NCI-H524 (cell line): ENCODE data around the gene RASA3.
"Not testable (repeated sequence)": the region's sequence is repeated elsewhere in the genome, so short reads cannot be mapped to it uniquely, and the experiment has no call there.

Source experiments
- DNase-seq, 2 experiments: peaks; one replicate each; lab custom pipeline; 2025; lab: John Stamatoyannopoulos, UW

RASA3 gene

DNA sequence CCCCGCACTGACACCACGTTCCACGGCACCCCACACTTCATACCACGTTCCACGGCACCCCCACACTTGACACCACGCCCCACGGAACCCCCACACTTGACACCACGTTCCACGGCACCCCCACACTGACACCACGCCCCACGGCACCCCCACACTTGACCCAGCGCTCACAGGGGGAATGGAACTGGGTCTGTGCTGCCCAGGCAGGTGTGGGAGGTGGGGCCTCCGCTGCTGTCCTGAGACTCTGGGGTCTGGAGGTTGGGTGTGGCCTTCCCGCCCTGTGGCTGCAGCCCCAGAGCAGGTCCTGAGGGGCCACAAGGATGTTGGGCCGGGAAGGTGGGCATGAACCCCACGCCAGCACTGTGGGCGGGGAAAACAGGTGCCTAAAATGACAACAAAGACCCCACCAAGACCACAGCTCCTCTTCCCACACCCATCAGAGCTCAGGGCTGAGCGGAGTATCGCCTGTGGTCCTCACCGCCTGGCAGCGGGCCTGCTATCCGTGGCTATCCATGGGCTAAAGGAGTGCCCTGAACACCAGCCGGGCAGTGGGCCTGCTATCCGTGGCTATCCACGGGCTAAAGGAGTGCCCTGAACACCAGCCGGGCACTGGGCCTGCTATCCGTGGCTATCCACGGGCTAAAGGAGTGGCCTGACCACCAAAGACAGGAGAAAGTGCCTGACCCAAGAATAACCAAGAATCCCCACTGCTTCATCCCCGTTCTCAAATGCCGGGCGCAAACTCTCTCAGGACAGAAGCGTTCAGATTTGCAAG is 98.7 kb downstream of the RASA3 start:
- DNase-seq = no peak

DNA sequence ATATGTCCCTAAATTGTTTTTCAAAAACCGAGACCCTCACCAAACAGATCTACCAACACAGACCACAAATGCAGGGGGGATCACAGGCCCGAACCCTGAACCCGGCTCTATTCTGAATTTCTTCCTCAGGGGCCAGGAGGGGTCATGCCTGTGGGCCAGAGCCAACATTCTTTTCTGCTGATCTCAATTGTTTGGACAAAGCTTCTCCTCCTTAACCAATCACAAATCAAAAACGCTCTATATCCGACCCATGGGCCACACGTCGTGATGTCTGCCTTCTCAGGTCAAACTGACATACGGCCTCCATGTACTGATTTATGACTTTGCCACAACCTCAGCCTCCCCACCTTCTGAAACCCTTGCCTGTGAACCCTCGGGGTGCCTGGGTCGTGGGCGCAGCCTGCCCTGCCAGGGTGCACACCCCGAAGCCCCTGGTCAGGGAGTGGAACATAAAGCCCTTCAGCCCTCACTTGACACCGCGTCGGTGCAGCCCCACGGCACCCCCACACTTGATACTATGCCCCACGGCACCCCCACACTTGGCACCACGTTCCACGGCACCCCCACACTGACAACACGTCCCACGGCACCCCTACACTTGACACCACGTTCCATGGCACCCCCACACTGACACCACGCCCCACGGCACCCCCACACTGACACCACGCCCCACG is 100.2 kb downstream of the RASA3 start:
- no peak for DNase-seq

DNA sequence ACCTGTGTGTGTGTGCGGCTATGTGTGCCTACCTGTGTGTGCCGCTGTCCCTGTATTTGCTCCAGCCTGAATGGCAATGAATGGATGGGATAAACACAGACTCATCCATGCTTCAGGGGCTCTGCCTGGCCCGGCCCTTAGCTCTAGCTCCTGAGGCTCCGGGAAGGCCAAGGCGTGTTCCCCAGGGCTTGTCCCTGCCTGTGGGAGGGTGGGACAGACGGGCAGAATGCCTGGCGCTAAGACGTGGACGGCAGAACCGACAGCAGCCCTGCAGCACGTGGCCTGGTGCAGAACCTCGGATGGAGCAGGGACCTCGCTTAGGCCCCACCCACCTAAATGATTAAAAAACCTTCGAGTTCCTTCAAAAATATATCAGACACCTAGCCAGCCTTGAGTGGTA is 100.8 kb downstream of the RASA3 start:
- DNase-seq = no peak

DNA sequence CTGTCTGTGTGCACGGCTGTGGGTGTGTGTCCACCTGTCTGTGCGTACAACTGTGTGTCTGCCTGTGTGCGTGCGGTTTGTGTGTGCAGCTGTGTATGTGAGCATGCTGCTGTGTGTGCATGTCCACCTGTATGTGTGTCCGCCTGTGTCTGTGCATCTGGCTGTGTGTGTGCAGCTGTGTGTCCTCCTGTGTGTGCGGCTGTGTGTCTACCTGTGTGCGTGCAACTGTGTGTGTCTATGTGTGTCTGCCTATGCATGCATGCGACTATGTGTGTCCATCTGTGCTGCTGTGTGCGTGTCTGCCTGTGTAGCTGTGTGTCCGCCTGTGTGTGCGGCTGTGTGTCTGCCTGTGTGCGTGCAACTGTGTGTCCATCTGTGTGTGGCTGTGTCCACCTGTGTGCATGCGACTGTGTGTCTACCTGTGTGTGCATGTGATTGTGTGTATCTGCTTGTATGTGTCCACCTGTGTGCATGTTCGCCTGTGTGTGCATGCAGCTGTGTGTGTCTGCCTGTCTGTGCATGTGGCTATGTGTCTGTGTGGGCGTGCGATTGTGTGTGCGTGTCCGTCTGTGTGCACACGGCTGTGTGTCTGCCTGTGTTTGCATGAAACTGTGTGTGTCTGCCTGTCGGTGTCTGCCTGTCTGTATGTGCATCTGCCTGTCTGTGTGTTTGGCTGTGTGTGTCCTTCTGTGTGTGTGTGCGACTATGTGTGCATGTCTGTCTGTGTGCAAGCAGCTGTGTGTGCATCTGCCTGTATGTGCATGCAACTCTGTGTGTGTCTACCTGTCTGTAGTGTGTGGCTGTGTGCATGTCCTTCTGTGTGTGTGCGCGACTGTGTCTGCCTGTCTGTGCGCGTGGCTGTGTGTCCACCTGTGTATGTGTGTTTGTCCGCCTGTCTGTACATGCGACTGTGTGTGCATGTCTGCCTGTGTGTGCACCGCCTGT is 101.5 kb downstream of the RASA3 start:
- no peak for DNase-seq

DNA sequence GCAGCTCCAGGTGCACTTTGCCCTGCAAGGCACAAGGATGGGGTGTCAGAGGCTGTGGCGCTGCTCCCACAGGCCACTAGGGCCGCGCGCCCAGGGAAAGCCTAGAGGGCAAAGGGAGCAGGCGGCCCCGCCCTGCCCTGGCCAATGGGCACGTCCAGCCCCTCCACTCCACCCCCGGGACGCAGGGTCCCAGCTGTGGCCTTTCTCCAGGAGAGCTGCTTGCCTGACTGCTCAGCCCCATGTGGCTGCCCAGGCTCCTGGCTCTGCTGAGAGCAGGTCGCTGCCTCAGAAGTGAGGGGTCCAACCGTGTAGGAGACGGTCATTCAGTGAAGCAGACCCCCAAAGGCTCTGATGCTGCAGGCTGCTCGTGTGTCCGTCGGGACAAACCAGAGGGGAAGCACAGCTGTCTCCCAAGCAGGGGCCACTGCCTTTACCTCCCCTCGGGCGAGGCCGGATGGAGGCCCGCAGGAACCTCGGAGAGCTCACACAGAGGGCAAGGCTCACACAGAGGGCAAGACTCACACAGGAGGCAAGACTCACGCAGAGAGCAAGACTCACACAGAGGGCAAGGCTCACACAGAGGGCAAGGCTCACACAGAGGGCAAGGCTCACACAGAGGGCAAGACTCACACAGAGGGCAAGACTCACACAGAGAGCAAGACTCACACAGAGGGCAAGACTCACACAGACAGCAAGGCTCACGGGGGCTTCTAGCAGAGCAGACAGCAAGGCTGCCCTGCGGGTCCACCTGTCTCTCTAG is 102.4 kb downstream of the RASA3 start:
- DNase-seq = no peak

DNA sequence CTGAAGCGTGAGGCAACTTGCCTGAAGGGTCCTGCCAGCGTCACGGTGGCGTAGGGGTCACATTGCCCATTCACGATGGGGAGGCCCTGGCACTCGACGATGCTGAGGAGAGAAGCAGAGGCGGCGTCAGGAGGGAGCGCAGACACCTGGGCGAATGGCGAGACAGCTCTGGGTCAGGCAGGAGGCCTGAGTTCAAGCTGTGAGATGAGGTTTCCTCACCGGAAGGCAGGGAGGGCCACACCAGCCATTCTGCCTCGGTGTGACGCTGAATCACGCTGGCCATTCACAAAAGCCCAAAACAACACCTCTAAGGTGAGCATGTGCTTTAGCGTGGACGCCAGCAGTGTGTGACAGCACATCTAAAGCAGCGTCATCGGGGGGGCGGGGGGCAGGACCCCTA is 104.6 kb downstream of the RASA3 start:
- no peak for DNase-seq

DNA sequence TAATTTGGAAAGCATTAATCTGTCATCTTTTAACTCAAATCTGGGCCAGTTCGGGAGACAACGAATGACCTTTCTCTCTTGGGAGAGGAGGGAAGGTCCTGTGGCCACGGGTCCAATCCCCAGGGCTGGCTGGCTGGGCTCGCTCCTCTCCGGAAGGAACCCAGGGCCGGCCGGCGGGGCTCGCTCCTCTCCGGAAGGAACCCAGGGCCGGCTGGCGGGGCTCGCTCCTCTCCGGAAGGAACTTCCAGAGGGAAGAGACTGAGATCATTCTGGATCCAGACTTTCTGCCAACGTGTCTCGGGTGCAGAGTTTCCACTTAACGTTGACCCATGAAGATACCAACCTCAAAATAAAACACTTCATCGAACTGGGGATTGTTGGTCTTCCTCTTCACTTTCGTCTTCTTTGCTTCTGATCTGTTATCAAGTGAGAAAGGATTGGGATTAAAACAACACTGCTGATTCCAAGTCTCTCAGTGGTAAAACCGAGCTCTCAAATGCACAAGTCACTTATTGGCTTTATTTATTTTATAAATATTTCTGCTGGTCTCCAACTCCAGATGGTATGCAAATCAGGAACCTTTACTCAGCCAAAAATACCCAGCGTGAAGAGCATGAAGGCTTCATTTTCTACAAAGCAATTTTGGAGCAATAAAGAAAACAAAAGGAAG is 105.2 kb downstream of the RASA3 start:
- no peak for DNase-seq

DNA sequence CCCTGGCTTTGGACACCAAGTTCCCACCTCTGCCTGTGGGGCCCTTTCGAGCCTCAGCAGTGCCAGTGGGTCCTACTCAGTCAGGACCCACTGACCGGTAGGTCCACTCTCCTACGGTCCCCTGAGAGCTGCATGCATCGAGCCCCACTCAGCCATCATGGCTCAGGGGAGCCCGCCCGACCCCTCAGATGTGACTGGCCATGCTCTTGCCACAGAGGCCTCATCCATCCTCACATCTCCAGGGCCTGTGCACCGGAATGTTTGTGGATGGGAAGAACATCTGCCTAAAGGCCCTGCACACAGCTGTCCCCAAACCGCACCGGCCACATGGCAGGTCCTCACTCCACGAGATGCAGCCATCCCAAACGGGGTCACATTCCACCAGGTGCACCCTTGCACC is 105.9 kb downstream of the RASA3 start:
- DNase-seq = no peak

DNA sequence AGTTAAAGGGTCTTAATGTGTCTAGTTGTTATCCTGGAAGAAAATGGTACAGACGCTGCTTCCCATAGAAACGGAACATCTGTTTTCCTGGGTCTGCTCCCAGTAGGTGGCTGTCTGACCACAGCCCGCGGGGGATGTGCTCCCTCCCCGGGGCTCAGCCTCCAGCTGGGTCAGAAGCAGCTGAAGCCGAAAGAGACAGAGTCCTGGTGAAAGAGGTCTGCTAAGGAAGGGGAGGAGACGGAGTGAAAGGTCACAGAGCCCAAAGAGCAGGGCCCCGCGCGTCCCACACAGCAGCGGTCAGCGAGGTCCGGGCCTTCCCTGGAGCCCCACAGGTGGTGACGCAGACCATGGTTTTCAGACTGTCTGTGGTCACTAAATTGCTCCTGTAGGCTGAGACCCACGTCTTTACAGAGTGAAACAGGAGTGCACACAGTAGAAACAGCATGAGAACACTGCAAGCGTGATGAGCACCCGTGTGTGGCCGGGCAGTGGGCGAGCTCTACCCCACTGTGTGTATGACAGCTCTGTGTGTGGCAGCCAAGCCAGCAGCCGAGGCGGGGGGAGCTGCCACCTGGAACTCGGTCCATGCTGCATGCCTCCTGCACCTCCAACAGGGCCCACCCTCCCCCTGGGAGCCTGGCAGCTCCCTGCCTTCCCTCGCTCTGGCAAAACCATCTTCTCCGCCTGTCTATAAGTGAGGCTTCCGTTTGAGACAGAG is 106.5 kb downstream of the RASA3 start:
- DNase-seq = peak; percentile 8 to 57

DNA sequence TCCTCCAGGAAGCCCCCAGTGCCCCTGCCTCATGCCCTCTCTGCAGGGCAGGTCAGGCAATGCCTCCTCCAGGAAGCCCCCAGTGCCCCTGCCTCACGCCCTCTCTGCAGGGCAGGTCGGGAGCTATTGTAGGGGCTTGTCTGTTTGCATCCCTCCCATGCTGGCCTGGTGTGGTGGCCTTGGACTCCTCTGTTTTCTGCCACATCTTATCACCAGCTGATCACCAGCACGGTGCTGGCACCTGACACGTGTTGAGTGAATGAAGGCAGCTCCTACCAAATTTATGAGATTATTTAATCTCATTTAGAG is 107.1 kb downstream of the RASA3 start:
- DNase-seq = no peak

DNA sequence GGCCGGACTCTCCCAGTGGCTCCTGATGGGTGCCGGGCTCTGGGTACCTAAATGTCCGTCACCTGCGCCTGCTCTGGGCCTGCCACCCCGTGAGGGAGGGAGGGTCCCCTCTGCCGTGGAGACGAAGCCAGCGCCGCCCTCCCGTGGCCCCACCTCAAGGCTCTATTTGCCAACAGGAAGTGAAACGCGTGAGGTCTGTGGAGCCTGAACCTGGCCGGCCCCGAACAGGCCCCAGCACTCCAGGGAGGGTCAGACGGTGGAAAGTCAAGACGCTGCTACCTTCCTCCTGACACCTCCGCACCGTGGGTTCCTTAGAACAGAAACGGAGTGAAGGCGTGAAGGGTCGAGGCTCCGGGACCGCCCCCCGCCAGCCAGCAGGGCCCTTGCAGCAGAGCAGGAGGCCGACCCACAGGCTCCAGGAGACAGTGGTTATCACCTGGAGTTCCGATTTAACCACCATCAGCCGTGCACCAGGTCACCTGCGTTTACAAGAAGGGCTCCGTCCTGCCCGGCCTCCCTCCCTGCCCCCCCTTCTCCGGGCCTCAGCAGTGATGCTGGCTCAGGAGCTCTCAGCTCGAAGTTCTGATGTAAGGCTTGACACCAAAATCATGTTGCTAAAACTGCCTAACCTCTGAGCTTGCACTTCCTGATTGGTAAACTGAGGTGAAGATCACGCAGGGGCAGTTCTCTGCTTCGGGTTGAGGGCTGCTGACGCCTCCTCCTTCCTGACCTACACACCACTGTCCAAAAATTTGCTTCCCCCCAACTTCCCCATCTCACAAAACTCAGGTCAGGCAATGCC is 107.6 kb downstream of the RASA3 start:
- DNase-seq = no peak

DNA sequence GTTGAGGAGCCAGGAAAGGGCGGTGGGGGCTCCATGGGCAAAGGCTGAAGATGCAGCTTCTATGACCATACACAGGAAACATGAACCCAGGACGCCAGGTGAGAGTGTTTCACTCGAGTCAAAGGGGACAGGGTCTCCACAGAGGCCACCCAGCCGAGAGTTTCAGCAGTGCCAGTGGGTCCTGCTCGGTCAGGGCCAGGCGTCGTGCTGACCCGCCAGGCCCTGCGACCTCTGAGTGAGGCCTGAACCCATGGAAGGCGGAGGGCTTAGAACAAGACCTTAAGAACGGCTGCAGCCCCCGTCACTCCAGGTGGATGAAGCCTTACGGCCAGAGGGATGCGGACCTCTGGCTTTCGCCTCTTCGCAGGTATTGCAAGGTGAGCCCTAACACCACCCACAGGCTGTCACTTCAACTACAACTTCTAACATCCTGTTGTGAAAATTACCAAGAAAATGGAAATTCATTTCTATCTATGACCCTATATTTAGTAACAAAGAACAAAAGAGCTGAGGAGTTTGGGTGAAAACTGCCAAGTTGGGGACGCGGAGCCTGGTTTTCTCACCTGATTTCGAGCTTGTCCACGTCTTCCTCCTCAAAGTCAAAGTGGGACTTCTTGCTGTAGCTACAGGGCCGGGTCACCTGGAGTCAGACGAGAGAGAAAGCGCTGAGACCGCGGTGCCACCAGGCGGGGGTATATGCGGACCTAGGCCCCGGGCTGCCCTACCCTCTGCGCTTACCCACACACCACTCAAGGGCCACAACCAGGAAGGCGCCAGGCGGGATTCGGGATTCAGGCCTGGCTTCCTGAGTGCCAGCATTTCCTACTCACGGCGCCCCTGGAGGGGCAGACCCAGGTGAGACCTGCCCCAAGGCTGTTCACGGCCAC is 108.5 kb downstream of the RASA3 start:
- DNase-seq = no peak

DNA sequence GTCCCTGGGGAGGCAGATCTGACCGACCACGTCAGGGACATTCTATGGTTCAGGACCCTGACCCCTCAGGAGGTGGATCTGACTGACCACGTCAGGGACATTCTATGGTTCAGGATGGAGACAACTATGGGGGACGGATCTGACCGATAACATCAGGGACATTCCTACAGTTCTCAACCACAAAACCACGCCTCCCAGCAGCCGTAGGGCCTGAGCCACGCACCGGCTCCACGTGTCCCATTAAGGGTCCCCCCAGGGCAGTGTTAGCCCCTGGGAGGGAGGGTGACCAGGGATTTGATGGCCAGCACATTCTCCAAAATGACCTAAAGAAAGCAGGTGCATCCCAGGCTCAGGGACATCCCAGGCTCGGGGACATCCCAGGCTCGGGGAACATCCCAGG is 109.5 kb downstream of the RASA3 start:
- DNase-seq = no peak

DNA sequence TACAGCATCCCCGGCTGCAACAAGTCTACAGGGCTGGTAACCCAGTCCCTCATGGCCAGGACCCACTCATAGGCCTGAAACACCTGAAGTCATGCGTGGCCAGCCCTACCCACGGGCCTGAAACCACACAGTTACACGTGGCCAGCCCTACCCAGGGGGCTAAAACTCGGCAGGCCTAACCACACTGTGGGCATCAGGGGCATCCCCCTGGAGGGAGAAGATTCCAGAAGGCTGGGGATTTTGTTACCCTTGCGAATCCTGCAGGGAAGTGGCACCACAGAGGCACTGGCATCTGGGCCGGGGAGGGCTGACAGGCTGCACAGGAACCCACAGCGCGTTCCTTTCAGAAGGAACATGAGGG is 110.1 kb downstream of the RASA3 start:
- DNase-seq = no peak

DNA sequence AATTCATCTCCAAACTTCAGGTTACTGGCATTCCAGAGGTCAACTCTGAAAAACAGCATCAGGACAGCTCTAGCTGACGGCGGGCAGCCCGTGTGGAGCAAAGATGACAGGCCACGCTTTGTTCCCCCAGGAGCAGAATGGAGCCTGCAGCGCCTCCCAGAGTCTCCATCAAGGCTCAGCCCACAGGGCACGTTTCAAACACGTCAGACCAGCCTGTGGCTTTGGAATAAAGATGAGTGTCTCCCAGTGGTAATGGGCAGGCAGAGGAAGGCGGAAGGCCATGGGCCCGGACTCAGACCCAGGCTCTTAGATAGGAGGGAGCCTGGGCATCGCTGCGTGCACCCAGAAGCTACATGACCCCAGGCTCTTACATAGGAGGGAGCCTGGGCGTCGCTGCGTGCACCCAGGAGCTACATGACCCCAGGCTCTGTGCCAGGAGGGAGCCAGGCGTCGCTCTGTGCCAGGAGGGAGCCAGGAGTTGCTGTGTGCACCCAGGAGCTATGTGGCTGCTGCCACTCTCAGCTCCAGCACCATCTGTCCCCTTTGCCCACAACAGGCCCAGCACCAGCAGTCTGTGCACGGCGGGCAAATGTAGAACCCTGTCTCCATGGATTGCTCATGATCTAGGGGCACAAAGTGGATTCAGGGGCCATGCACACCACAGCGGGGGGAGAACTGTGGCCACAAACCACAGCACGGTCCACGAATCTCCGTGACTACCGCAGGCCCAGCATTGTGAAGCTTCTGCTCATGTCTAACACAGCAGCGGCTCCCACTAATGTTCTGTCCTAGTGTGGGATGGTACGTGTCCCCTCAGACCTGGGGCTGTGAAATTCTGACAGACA is 110.7 kb downstream of the RASA3 start:
- peak in 1 of 2 experiments; percentile 14 for DNase-seq

DNA sequence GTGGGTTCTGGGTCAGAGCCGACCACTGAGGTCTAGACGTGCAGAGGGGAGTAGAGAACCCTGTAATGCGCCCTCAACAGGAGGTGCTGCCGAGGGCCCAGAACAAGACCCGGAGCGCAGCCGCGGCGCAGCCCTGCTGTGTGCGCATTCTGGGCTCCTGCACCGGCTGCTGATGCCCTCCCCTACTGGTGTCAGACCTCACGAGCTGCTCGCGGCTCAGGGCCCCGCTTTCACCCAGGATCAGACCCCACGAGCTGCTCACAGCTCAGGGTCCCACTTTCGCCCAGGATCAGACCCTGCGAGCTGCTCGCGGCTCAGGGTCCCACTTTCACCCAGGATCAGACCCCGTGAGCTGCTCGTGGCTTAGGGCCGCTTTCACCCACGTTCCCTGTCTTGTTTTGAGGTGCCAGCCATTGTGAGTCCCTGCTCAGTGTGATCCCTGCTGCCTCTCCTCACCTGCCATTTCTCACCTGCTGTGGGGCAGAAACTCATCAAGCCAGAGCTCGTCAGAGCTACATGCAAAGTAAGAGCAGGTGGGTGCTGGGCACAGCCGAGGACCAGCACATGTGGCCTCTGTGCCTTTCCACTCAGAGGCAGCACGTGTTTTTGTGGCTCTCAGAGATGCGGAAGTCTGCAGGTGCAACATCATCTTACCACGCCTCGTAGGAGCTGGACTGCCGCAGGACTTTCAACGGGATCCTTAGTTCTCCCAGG is 111.5 kb downstream of the RASA3 start:
- DNase-seq = no peak

DNA sequence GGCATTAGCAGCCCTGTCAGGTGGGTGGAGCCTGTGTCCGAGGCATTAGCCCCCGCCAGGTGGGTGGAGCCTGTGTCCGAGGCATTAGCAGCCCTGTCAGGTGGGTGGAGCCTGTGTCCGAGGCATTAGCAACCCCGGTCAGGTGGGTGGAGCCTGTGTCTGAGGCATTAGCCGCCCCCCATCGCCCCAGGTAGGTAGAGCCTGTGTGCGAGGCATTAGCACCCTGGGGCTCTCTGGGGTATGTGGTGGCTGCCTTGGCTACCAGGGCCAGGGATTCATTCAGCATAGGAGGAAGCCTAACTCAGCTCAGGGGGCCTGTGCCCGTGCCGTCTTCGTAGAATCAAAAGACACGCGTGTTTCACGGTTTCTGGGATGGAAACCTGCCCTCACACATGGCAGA is 112.3 kb downstream of the RASA3 start:
- not testable (repeated sequence) for DNase-seq
